H4 (cell line): ENCODE data around the gene PIK3R2. TPM values are rescaled to one million over a fixed set of nuclear protein-coding genes. Genes with fewer than 3 reads are reported as not detected.
"Not testable (repeated sequence)": the region's sequence is repeated elsewhere in the genome, so short reads cannot be mapped to it uniquely, and the experiment has no call there.

Source experiments
- DNase-seq: peaks from one replicate; pipeline ENCODE4 v3.0.0-alpha.2; 2015; ENCODE audit warnings: low spot score
- total RNA-seq: library from RNA; depleted of rRNA; stranded (reverse); fragments of >200 nt; shearing (Covaris generic); gene quantifications from 2 replicates; pipeline ENCODE4 v1.2.3, GENCODE V29; 2014

PIK3R2 gene
- total RNA-seq, 1 experiment from 2014 or later, result 9.8 TPM

- DNase-seq, result no peak
Measured at GRCh38 chr19:18155095-18156087, 2.4 kb downstream of the PIK3R2 start.

DNA sequence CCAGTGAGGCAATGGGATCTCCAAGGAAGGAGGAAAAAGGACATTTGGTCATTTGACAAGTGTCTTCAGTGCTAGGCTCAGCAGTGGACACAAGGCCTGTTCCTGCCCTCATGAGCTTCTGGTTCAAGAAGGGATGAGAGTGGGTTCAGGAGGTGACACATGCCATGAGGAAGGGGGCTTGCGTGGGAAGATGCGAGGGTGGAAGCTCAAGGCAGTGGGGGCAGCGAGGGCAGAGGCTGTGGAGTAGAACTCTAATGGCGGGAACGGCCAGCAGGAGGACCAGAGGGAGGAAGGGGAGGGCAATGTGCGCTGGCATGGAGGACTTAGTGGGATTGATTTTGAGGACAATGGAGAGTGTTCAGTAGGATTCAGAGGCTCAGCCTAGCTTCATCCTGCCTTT lies 3.3 kb downstream of the PIK3R2 start:
- no peak for DNase-seq

DNA sequence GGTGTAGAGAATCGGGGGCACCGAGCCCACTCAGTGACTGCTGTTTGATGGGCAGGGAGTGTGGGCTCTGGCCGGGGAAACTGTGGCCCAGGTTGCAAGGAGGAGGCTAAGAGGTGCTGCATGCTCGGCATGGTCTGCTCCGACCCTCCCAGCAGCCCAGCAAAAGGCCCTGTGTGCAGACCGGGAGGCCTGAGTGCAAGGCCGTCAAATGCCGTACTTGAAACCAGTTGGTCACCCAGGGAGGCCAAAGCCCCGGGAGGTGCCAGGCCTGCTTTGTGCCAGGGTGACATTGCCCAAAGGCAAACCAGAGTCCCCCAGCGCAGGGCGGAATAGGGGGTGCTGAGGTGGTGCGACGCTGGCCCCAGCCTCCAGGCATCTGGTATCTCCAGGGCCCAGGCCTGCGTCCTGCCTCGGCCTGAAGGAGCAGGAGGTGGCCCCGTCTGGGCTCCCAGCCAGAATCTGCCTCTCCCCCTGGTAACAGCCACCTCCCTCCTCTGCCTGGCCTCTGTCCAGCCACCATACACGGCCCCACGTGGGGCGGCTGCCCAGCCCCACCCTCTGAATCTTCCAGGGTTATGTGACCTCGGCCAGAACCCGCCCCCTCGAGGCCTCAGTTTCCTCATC lies 4.0 kb downstream of the PIK3R2 start:
- peak; percentile 94 for DNase-seq

DNA sequence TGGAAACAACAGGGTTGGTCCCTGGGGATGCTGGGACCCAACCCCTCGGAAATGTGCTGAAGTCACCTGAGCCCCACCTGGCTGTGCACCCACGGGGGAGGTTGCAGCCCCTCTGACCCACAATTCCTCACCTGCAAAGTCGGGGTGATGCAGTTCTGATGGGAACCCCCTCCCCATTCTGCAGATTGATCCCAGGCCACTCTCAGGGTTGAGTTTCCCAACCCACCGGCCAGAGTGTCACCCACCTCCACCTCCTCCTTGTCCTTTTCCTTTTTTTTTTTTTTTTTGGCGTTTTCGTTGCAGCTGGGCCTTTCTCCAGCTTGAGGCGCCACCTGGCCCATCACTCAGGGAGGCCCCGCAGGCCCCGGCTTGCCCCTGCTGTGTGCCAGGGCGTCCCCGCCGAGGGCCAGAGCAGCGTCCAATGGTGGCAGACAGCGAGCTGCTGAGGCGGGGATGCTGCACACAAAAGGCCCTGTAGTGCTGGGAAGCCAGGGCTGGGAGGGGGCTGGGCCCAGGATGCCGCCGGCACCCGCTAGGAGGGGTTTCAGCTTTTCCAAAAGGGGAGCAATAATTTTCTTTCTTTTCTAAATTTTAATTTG lies 4.6 kb downstream of the PIK3R2 start:
- no peak for DNase-seq

- DNase-seq, result no peak
Measured at GRCh38 chr19:18158467-18158866, 5.5 kb downstream of the PIK3R2 start.

DNA sequence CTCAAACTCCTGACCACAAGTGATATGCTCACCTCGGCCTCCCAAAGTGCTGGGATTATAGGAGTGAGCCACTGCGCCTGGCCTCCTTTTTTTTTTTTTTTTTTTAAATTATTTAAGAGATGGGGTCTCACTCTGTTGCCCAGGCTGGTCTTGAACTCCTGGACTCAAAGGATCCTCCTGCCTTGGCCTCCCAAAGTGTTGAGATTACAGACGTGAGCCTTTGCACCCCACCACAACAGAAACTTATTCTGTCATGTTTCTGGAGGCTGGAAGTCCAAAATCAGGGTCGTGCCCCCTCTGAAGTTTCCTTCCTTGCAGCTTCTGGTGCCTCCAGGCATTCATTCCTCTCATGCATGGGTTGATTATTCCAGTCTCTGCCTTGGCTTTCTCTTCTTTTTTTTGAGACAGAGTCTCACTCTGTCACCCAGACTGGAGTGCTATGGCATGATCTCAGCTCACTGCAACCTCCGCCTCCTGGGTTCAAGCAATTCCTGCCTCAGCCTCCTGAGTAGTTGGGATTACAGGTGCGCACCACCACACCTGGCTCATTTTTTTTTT lies 6.2 kb downstream of the PIK3R2 start:
- DNase-seq, result not testable (repeated sequence)

DNA sequence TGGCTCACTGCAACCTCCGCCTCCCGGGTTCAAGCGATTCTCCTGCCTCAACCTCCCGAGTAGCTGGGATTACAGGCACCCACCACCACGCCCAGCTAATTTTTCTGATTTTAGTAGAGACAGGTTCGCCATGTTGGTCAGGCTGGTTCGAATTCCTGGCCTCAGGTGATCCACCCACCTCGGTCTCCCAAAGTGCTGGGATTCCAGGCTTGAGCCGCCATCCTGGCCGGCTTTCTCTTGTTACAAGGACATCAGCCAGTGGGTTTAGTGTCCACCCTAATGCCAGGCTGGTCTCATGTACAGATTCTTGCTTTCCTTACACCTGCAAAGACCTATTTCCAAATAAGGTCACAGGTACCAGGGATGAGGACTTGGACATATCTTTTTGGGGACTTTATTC lies 6.8 kb downstream of the PIK3R2 start:
- DNase-seq, result no peak

- no peak for DNase-seq
Measured at GRCh38 chr19:18160493-18160970, 7.6 kb downstream of the PIK3R2 start.

DNA sequence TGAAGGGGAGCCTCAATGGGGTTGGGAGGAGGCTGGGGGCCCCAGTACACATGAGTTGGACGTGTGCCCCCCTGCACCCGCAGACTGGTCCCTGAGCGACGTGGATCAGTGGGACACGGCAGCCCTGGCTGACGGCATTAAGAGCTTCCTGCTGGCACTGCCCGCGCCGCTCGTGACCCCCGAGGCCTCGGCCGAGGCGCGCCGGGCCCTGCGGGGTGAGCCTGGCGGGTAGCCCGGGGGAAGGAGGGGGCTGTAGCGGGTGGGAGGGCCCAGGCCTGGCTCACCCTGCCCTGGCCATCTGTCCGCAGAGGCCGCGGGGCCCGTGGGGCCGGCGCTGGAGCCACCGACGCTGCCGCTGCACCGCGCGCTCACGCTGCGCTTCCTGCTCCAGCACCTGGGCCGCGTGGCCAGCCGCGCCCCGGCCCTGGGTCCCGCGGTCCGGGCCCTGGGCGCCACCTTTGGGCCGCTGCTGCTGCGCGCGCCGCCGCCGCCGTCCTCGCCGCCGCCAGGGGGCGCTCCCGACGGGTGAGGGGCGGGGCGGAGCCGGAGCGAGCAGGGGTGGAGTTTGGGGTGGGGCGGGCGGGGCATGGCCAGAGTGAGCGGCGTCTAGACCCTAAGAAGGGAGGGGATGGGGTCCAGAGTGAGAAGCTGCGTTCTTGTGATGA lies 8.1 kb downstream of the PIK3R2 start:
- DNase-seq, result no peak

GRCh38 chr19:18161636-18162002 lies 8.7 kb downstream of the PIK3R2 start:
- no peak for DNase-seq

GRCh38 chr19:18164072-18164471 lies 11.1 kb downstream of the PIK3R2 start:
- no peak for DNase-seq

DNA sequence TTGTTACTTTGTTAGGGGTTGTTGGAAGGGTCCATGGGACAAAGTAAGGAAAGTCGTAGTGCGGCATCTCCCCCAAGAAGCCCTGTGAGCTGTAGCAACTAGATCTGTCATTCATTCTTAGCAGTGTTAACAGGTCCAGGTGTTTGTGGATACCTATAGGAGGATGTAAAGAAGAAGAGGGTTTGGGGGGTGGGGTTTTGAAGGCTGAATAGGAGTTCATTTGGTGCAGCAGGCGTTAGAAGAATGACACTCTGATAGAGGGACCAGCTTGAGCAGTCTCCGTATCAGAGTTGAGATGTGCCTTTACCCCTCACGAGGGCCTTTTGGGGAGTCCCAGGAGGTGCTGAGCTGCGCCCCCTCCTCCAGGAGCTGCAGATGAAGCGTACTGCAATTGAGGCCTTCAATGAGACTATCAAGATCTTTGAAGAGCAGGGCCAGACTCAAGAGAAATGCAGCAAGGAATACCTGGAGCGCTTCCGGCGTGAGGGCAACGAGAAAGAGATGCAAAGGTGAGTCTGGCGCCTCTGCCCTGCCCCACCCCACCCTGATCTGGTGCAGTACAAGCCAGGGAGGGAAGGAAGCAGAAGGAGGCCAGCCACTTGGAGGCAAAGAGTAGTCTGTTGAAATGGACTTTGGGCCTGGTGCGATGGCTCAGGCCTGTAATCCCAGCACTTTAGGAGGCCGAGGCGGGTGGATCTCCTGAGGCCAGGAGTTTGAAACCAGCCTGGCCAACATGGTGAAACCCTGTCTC lies 13.0 kb downstream of the PIK3R2 start:
- no peak for DNase-seq

GRCh38 chr19:18167011-18167410 lies 14.0 kb downstream of the PIK3R2 start:
- DNase-seq, result no peak

DNA sequence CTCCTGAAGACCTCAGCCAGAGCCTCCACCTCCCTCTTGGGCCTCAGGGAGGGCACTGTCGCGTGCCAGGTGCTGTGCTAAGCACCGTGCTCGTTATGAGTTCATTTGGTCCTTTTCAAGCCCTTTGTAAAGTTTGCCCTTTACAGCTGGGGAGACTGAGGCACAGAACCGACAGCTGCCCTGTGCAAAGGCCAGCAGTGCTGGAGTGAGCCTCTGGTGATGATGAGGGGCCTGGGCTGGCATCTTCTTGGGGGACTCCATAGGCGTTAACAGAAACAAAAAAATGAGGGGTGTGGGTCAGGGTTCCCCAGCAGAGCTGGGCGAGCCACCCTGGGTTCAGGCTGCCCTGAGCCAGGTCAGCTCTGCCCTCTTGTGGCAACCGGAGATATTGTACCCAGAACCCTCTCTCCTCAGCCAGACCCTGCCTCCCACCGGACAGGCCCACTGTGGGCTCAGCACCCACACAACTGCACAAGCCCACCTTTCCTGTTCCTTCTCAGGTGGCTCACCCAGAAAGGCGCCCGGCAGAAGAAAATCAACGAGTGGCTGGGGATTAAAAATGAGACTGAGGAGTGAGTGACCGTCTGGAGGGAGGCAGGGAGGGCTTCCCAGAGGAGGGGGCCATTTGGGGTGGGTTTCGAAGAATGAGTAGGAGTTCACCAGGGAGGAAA lies 15.1 kb downstream of the PIK3R2 start:
- DNase-seq, result no peak

- DNase-seq, result no peak
Measured at GRCh38 chr19:18168673-18169381, 15.9 kb downstream of the PIK3R2 start.

GRCh38 chr19:18170714-18171255 lies 17.8 kb downstream of the PIK3R2 start:
- no peak for DNase-seq

DNA sequence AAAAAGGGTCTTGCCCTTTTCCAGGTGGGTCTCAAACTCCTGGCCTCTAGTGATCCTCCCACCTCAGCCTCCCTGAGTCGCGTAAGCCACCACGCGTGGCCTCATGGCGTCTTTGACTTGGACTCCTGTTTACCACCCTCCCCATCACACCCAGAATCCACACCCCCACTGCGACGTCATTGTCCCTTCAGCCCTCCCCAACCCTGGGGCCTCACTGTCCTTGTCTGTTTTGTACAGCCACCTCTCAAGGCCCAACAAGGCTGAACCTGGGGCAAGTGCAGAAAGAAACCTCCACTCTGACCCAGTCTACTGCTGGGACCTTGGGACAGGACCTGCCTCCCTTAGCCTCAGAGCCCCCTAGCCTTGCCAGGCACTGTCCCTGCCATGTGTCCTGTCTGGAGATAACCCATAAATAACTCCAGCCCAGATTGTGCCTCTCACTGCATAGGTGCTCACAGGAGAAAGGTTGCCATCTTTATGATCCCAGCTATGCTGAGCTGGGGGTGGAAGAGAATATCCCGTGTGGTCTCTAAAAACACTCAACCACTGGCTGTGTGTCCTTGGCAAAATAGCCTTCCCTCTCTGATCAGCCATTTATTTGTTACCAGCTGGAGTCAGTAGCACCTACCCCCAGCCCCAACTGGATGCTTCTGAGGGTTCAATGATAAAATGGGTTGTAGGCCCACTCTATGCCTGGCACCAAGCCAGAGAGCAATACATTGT lies 18.8 kb downstream of the PIK3R2 start:
- no peak for DNase-seq

DNA sequence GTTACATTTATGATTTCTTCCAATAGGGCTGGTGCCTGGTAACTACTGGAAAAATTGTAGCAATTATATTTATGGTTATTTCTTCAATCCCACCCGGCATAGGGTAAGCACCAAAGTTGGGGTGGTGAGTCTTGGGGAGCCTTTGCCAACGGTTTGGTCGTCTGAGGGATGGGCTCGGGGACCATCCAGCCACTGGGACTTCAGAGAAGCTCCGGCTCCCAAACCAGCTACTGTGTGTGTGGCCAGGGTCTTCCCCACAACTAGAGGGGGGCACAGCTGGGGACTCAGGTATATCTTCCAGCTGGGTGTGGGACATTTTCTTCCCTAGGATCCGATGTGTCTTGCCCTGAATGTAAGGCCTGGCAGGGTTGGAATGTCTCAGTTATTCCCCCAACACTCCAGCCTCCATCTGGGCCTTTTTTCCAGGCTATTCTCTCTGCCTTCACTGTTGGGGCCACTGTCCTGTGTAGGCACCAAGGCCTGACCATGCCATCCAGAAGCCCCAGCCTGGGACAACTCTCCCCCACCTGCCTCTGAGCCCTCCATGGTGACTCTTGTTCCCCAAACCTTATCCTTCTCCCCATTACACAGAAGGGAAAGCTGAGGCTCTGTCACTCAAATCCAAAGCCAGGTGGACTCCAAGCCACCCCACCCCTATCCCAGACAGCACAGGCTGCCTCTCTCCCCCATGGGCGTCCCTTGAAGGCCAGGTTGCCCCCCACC lies 19.5 kb downstream of the PIK3R2 start:
- DNase-seq, result no peak
